ENCODE data around the gene KIAA1549. TPM values are rescaled to one million over a fixed set of nuclear protein-coding genes. Genes with fewer than 3 reads are reported as not detected.

Gene KIAA1549
- total and polyA plus RNA-seq, 10 of the 15 experiments (the other 5 are each of a cell fraction or from before 2014, with no cell fraction given): 0.02 to 0.82 (median 0.22) TPM

DNA sequence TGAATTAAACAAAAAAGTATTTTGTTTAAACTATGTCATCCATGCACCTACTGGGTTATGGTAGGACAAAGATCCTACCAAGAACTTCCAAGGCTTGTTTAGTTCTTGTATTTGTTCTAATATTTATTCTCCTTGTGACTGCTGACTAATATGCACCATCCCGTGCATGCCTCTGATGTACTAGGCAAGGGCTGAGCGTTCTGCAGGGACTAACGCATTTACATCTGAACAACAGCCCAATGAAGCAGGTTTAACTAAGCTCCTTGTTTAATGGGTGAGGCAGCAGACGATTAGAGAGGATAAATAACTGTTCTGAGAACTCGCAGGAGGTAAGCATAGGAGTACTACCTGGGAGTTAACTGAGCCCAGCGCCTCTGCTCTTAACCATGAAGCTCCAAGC is 64.9 kb downstream of the KIAA1549 start (continued):
- no peak for TF ChIP-seq MEF2A (IDR thresholded peaks at IDR 0.05; ENCODE audit: insufficient read depth, low read depth, low read length)
- TF ChIP-seq KLF5 (IDR thresholded peaks at IDR 0.05; ENCODE audit: partially characterized antibody): no peak
- TF ChIP-seq KDM1A (IDR thresholded peaks at IDR 0.05; ENCODE audit: borderline replicate concordance): no peak
- no peak for TF ChIP-seq FOXM1 (IDR thresholded peaks at IDR 0.05; ENCODE audit: low read depth, low read length)
- TF ChIP-seq NR2F1 (conservative IDR thresholded peaks at IDR 0.05): no peak
- TF ChIP-seq ZNF207 (IDR thresholded peaks at IDR 0.05; ENCODE audit: borderline replicate concordance): no peak

DNA sequence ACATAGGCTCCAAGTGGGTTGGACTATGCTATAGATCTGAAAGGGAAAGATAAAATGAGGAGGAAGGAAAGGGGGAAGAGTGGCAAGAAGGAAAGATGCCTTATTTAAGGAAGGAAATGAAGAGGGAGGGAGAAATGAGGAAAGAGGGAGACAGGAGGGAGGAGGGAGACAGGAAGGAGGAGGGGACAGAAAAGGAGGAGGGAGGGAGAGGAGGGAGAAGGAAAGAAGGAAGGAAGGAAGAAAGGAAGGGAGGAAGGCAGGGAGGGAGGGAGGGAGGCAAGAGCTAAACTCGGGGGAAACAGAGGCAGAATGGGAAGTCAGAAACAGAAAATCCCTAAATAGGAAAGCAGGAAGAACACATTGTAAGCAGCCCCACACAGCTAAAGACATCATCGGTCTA is 67.4 kb downstream of the KIAA1549 start:
- DNase-seq (ENCODE audit: low read depth, low spot score) (no peak), FAIRE-seq (no peak), ATAC-seq (no peak)
- Histone ChIP-seq H3K27ac (ENCODE audit: control insufficient read depth, insufficient read depth) (no peak overlapping the region), H3K4me3 (no peak overlapping the region), H3K9ac (ENCODE audit: control insufficient read depth, insufficient read depth, low read length) (no peak overlapping the region), H4K20me1 (ENCODE audit: control insufficient read depth, insufficient read depth) (no peaks in the 10 kb centered on the region), H3K4me1 (ENCODE audit: control insufficient read depth, insufficient read depth, low read length) (no peaks in the 10 kb centered on the region), H2AFZ (ENCODE audit: control insufficient read depth, low read depth, low read length) (no peak overlapping the region), H3K4me2 (ENCODE audit: control insufficient read depth, insufficient read depth) (no peak overlapping the region), H3K36me3 (ENCODE audit: control insufficient read depth in 2 of 2, insufficient read depth in 2 of 2, low read length in 1 of 2) (no peaks in the 10 kb centered on the region), H3K27me3 (replicated peaks in 1 of 2; ENCODE audit: control insufficient read depth in 2 of 2, insufficient read depth in 2 of 2, low read length in 1 of 2) (peaks cover 0 to 3% of the 10 kb centered on the region in 2 experiments; a peak in 2 of 4 replicates), H3K9me3 (replicated peaks; ENCODE audit: control insufficient read depth, insufficient read depth, low read length) (no peaks in the 10 kb centered on the region), H3K79me2 (ENCODE audit: control insufficient read depth, insufficient read depth, low read length) (no peaks in the 10 kb centered on the region)
- ChIA-PET SMC1A (ENCODE audit: uncharacterized antibody, unreplicated experiment) (interaction anchor here (1.4 kb wide), 1 partner anchor 17 kb away, joined by 3 read pairs; no protein-coding TSS in a partner anchor), CTCF (no interaction called here), POLR2A (no interaction called here), RAD21 (ENCODE audit: unreplicated experiment) (interaction anchor here (0.6 kb wide), 1 partner anchor 9 kb away, joined by 3 read pairs; no protein-coding TSS in a partner anchor)
- BruUV-seq (replicated peaks): no TSS peak
- in situ Hi-C loops (cut with MboI): no loop called here
- 33% methylated on average over 1 of the region's 2 CpGs for WGBS (ENCODE audit: insufficient coverage, insufficient replicate concordance, low lambda C conversion rate, missing lambda C conversion rate)
- intact Hi-C loops (cut with micrococcal nuclease; ENCODE audit: unreplicated experiment): no loop called here
- no peak for TF ChIP-seq SUPT20H (IDR thresholded peaks at IDR 0.05; ENCODE audit: borderline replicate concordance, control insufficient read depth, low read depth, low read length)
- TF ChIP-seq ESRRA (IDR thresholded peaks at IDR 0.05; ENCODE audit: low read length): no peak
- TF ChIP-seq, protein P1, sequence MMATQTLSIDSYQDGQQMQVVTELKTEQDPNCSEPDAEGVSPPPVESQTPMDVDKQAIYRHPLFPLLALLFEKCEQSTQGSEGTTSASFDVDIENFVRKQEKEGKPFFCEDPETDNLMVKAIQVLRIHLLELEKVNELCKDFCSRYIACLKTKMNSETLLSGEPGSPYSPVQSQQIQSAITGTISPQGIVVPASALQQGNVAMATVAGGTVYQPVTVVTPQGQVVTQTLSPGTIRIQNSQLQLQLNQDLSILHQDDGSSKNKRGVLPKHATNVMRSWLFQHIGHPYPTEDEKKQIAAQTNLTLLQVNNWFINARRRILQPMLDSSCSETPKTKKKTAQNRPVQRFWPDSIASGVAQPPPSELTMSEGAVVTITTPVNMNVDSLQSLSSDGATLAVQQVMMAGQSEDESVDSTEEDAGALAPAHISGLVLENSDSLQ (IDR thresholded peaks at IDR 0.05): no peak
- TF ChIP-seq, protein P2, sequence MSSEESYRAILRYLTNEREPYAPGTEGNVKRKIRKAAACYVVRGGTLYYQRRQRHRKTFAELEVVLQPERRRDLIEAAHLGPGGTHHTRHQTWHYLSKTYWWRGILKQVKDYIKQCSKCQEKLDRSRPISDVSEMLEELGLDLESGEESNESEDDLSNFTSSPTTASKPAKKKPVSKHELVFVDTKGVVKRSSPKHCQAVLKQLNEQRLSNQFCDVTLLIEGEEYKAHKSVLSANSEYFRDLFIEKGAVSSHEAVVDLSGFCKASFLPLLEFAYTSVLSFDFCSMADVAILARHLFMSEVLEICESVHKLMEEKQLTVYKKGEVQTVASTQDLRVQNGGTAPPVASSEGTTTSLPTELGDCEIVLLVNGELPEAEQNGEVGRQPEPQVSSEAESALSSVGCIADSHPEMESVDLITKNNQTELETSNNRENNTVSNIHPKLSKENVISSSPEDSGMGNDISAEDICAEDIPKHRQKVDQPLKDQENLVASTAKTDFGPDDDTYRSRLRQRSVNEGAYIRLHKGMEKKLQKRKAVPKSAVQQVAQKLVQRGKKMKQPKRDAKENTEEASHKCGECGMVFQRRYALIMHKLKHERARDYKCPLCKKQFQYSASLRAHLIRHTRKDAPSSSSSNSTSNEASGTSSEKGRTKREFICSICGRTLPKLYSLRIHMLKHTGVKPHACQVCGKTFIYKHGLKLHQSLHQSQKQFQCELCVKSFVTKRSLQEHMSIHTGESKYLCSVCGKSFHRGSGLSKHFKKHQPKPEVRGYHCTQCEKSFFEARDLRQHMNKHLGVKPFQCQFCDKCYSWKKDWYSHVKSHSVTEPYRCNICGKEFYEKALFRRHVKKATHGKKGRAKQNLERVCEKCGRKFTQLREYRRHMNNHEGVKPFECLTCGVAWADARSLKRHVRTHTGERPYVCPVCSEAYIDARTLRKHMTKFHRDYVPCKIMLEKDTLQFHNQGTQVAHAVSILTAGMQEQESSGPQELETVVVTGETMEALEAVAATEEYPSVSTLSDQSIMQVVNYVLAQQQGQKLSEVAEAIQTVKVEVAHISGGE (CRISPR knock-in tag; IDR thresholded peaks at IDR 0.05): no peak
- TF ChIP-seq ZNF24 (IDR thresholded peaks at IDR 0.05): no peak
- no peak for TF ChIP-seq NR2C2 (IDR thresholded peaks at IDR 0.05; ENCODE audit: borderline replicate concordance, control insufficient read depth, insufficient read length, low read depth)
- TF ChIP-seq, protein P3, sequence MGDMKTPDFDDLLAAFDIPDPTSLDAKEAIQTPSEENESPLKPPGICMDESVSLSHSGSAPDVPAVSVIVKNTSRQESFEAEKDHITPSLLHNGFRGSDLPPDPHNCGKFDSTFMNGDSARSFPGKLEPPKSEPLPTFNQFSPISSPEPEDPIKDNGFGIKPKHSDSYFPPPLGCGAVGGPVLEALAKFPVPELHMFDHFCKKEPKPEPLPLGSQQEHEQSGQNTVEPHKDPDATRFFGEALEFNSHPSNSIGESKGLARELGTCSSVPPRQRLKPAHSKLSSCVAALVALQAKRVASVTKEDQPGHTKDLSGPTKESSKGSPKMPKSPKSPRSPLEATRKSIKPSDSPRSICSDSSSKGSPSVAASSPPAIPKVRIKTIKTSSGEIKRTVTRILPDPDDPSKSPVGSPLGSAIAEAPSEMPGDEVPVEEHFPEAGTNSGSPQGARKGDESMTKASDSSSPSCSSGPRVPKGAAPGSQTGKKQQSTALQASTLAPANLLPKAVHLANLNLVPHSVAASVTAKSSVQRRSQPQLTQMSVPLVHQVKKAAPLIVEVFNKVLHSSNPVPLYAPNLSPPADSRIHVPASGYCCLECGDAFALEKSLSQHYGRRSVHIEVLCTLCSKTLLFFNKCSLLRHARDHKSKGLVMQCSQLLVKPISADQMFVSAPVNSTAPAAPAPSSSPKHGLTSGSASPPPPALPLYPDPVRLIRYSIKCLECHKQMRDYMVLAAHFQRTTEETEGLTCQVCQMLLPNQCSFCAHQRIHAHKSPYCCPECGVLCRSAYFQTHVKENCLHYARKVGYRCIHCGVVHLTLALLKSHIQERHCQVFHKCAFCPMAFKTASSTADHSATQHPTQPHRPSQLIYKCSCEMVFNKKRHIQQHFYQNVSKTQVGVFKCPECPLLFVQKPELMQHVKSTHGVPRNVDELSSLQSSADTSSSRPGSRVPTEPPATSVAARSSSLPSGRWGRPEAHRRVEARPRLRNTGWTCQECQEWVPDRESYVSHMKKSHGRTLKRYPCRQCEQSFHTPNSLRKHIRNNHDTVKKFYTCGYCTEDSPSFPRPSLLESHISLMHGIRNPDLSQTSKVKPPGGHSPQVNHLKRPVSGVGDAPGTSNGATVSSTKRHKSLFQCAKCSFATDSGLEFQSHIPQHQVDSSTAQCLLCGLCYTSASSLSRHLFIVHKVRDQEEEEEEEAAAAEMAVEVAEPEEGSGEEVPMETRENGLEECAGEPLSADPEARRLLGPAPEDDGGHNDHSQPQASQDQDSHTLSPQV (IDR thresholded peaks at IDR 0.05): no peak
- no peak for TF ChIP-seq SREBF1 (IDR thresholded peaks at IDR 0.05; ENCODE audit: low read length)
- TF ChIP-seq ZBED1 (IDR thresholded peaks at IDR 0.05; ENCODE audit: borderline replicate concordance): no peak
- no peak for TF ChIP-seq JUND (IDR thresholded peaks at IDR 0.05; ENCODE audit: low read depth, low read length)
